Neural progenitor cell (in vitro differentiated cells): ENCODE data around the gene MAP3K13. TPM values are rescaled to one million over a fixed set of nuclear protein-coding genes. Genes with fewer than 3 reads are reported as not detected.

ENCODE experiments used
- DNase-seq: peaks from one replicate; pipeline ENCODE4 v3.0.0-alpha.2; 2016; ENCODE audit warnings: low spot score
- H2AFZ ChIP-seq: fragments of 200-600 bp; sonication (generic); replicated peaks from 2 replicates; pipeline ENCODE4 v1.6.1; 2016; ENCODE audit warnings: antibody characterized with exemption
- H3F3A ChIP-seq: fragments of 200-600 bp; sonication (generic); 2 replicates; pipeline ENCODE4 v1.6.1; 2016; ENCODE audit warnings: antibody characterized with exemption, low read depth
- H3K27ac ChIP-seq: fragments of 200-600 bp; sonication (generic); 2 replicates; pipeline ENCODE4 v1.5.1; 2016; ENCODE audit warnings: mild to moderate bottlenecking
- H3K27me3 ChIP-seq: fragments of 200-600 bp; sonication (generic); 2 replicates; pipeline ENCODE4 v1.6.1; 2016; ENCODE audit warnings: mild to moderate bottlenecking, moderate library complexity
- H3K36me3 ChIP-seq: fragments of 200-600 bp; sonication (generic); 2 replicates; pipeline ENCODE4 v1.5.1; 2016
- H3K4me1 ChIP-seq: fragments of 200-600 bp; sonication (generic); 2 replicates; pipeline ENCODE4 v1.6.1; 2016; ENCODE audit warnings: mixed run types
- H3K4me2 ChIP-seq: fragments of 200-600 bp; sonication (generic); 2 replicates; pipeline ENCODE4 v1.6.1; 2016
- H3K4me3 ChIP-seq: fragments of 200-600 bp; sonication (generic); 2 replicates; pipeline ENCODE4 v1.5.1; 2016
- H3K79me2 ChIP-seq: fragments of 200-600 bp; sonication (generic); 2 replicates; pipeline ENCODE4 v1.6.1; 2016; ENCODE audit warnings: low read depth
- H3K9ac ChIP-seq: fragments of 200-600 bp; sonication (generic); 2 replicates; pipeline ENCODE4 v1.6.1; 2016
- H3K9me3 ChIP-seq: fragments of 200-600 bp; sonication (generic); 2 replicates; pipeline ENCODE4 v1.5.1; 2016; ENCODE audit warnings: low read depth
- H4K20me1 ChIP-seq: fragments of 200-600 bp; sonication (generic); 2 replicates; pipeline ENCODE4 v1.6.1; 2016; ENCODE audit warnings: low read depth
- H3K27ac Mint-ChIP-seq: 3 replicates; pipeline ENCODE4 v1.8.0; 2021; ENCODE audit warnings: mixed read lengths
- H3K27me3 Mint-ChIP-seq: 2 replicates; pipeline ENCODE4 v1.8.0; 2022; ENCODE audit warnings: low read depth, mild to moderate bottlenecking, inconsistent platforms, moderate library complexity, mixed read lengths; ENCODE audit not compliant: insufficient read depth
- H3K36me3 Mint-ChIP-seq: 3 replicates; pipeline ENCODE4 v1.8.0; 2021; ENCODE audit warnings: mixed read lengths
- H3K4me1 Mint-ChIP-seq: 3 replicates; pipeline ENCODE4 v1.8.0; 2021; ENCODE audit warnings: mixed read lengths
- H3K4me3 Mint-ChIP-seq: 3 replicates; pipeline ENCODE4 v1.8.0; 2021; ENCODE audit warnings: mild to moderate bottlenecking, moderate library complexity, mixed read lengths
- H3K9me3 Mint-ChIP-seq: 3 replicates; pipeline ENCODE4 v1.8.0; 2020; ENCODE audit warnings: mixed read lengths
- CTCF ChIP-seq: fragments of 200-600 bp; sonication (generic); IDR thresholded peaks from 2 replicates; pipeline ENCODE4 v1.5.1; 2017; ENCODE audit warnings: antibody characterized with exemption, mild to moderate bottlenecking
- EZH2 ChIP-seq: fragments of 200-600 bp; sonication (generic); IDR thresholded peaks from 2 replicates; pipeline ENCODE4 v1.6.1; 2017; ENCODE audit warnings: antibody characterized with exemption, mild to moderate bottlenecking, moderate library complexity
- EZH2phosphoT487 ChIP-seq: fragments of 200-600 bp; sonication (generic); IDR thresholded peaks from 2 replicates; pipeline ENCODE4 v1.6.1; 2017; ENCODE audit warnings: antibody characterized with exemption
- total RNA-seq: library from RNA; depleted of rRNA; stranded (reverse); fragments of >200 nt; gene quantifications from 2 replicates; pipeline ENCODE4 v1.2.3, GENCODE V29; 2015; ENCODE audit warnings: low replicate concordance

The MAP3K13 gene
- total RNA-seq, 1 donor from 2014 or later, result 34.6 TPM

- H3K79me2 ChIP-seq, result no peaks in the 10 kb centered on the region
- Mint-ChIP-seq H3K9me3 (no peaks in the 10 kb centered on the region), H3K27ac (no peak overlapping the region), H3K36me3 (no peaks in the 10 kb centered on the region), H3K27me3 (no peaks in the 10 kb centered on the region), H3K4me3 (no peak overlapping the region), H3K4me1 (peaks cover 12% of the 10 kb centered on the region)
- no peak for DNase-seq
- H3K27ac ChIP-seq, result no peak overlapping the region
- H4K20me1 ChIP-seq, result no peaks in the 10 kb centered on the region
- TF ChIP-seq EZH2phosphoT487 (no peak), CTCF (no peak), EZH2 (no peak)
- H3K9me3 ChIP-seq, result no peaks in the 10 kb centered on the region
- H3K4me2 ChIP-seq, result no peak overlapping the region
- no peaks in the 10 kb centered on the region for H3K27me3 ChIP-seq
- H2AFZ ChIP-seq, result no peak overlapping the region
- no peaks in the 10 kb centered on the region for H3K36me3 ChIP-seq
- peaks cover 9% of the 10 kb centered on the region for H3K4me1 ChIP-seq
- no peaks in the 10 kb centered on the region for H3F3A ChIP-seq
- H3K4me3 ChIP-seq, result no peak overlapping the region
- H3K9ac ChIP-seq, result no peak overlapping the region
These were observed 46.1 kb upstream of the MAP3K13 start for GRCh38 chr3:185316740-185317412.

GRCh38 chr3:185317674-185318073 lies 45.3 kb upstream of the MAP3K13 start:
- H3K36me3 Mint-ChIP-seq, result no peaks in the 10 kb centered on the region

GRCh38 chr3:185318141-185318540 lies 44.8 kb upstream of the MAP3K13 start:
- Histone ChIP-seq H3K4me3 (no peak overlapping the region), H3K4me1 (peaks cover 9% of the 10 kb centered on the region), H3F3A (no peaks in the 10 kb centered on the region), H3K9ac (no peak overlapping the region), H3K9me3 (no peaks in the 10 kb centered on the region), H4K20me1 (no peaks in the 10 kb centered on the region), H3K4me2 (no peak overlapping the region), H3K27me3 (no peaks in the 10 kb centered on the region), H3K36me3 (no peaks in the 10 kb centered on the region), H3K27ac (no peak overlapping the region), H3K79me2 (no peaks in the 10 kb centered on the region), H2AFZ (no peak overlapping the region)
- Mint-ChIP-seq H3K27ac (no peak overlapping the region), H3K4me1 (peaks cover 9% of the 10 kb centered on the region), H3K9me3 (no peaks in the 10 kb centered on the region), H3K27me3 (no peaks in the 10 kb centered on the region), H3K4me3 (no peak overlapping the region), H3K36me3 (no peaks in the 10 kb centered on the region)
- TF ChIP-seq EZH2phosphoT487, result no peak
- DNase-seq, result no peak

More at GRCh38 chr3:185317674-185318073, 45.3 kb upstream of the MAP3K13 start:
- no peaks in the 10 kb centered on the region for H3K9me3 Mint-ChIP-seq
- H3K79me2 ChIP-seq, result no peaks in the 10 kb centered on the region
- H3F3A ChIP-seq, result no peaks in the 10 kb centered on the region
- peaks cover 9% of the 10 kb centered on the region for H3K4me1 Mint-ChIP-seq
- H3K4me1 ChIP-seq, result peaks cover 9% of the 10 kb centered on the region
- no peak overlapping the region for H3K4me3 ChIP-seq
- H4K20me1 ChIP-seq, result no peaks in the 10 kb centered on the region
- DNase-seq, result no peak
- H3K27me3 ChIP-seq, result no peaks in the 10 kb centered on the region
- no peak overlapping the region for H3K27ac Mint-ChIP-seq
- H3K27me3 Mint-ChIP-seq, result no peaks in the 10 kb centered on the region
- no peaks in the 10 kb centered on the region for H3K36me3 ChIP-seq
- no peak overlapping the region for H3K4me3 Mint-ChIP-seq
- H2AFZ ChIP-seq, result no peak overlapping the region
- TF ChIP-seq CTCF (no peak), EZH2 (no peak), EZH2phosphoT487 (no peak)
- H3K4me2 ChIP-seq, result no peak overlapping the region
- H3K27ac ChIP-seq, result no peak overlapping the region
- H3K9me3 ChIP-seq, result no peaks in the 10 kb centered on the region
- H3K9ac ChIP-seq, result no peak overlapping the region

- Mint-ChIP-seq H3K27me3 (no peaks in the 10 kb centered on the region), H3K4me3 (no peak overlapping the region), H3K9me3 (no peaks in the 10 kb centered on the region), H3K4me1 (no peaks in the 10 kb centered on the region), H3K27ac (no peak overlapping the region), H3K36me3 (no peaks in the 10 kb centered on the region)
- Histone ChIP-seq H2AFZ (no peak overlapping the region), H4K20me1 (no peaks in the 10 kb centered on the region), H3K4me3 (no peak overlapping the region), H3F3A (no peaks in the 10 kb centered on the region), H3K36me3 (no peaks in the 10 kb centered on the region), H3K9ac (no peak overlapping the region), H3K27me3 (no peaks in the 10 kb centered on the region), H3K79me2 (no peaks in the 10 kb centered on the region), H3K4me1 (no peaks in the 10 kb centered on the region), H3K4me2 (no peak overlapping the region), H3K9me3 (no peaks in the 10 kb centered on the region), H3K27ac (no peak overlapping the region)
- TF ChIP-seq CTCF, result no peak
- no peak for TF ChIP-seq EZH2
- TF ChIP-seq EZH2phosphoT487, result no peak
- DNase-seq, result no peak
These were observed 43.1 kb upstream of the MAP3K13 start for GRCh38 chr3:185319801-185320200.
